ENCODE measurements around the gene PTPRS. TPM values are rescaled to one million over a fixed set of nuclear protein-coding genes. Genes with fewer than 3 reads are reported as not detected.

PTPRS gene
- total RNA-seq, 2 experiments from 2014 or later, result 0.02 to 0.08 TPM

DNA sequence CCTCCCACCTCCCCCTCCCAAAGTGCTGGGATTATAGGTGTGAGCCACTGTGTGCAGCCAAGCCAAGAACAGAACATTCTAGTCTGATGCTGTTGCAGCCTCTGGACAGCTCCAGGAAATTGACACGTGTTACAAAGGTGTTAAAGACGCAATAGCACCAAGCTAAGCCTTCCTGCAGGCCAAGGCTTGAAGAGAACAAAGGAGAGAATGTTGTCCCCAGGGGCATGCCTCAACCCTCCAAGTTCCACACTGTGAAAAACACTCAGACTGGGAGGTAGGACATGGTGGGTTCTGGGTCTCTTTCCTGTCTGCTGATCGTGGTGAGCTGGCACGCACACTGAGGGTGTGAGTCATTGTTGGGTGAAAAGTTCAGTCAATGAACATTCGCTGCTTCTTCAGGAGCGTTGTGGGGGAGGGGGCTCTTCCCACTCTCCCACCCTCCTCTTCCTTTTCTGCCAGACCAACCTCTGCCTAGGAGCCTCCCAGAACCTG, 5.3 kb upstream of the PTPRS start:
- ChIA-PET POLR2A (no interaction called here), CTCF (no interaction called here)
- H3K27ac Mint-ChIP-seq, result no peak overlapping the region
- no peak overlapping the region for H3K4me3 Mint-ChIP-seq
- no peaks in the 10 kb centered on the region for H3K36me3 Mint-ChIP-seq (ENCODE audit: low read depth)
- no peak for DNase-seq
- peaks cover 22% of the 10 kb centered on the region for H3K27me3 Mint-ChIP-seq
- H3K4me1 Mint-ChIP-seq, result peaks cover 4% of the 10 kb centered on the region
- H3K9me3 Mint-ChIP-seq, result no peaks in the 10 kb centered on the region

GRCh38 chr19:5343848-5344247, 3.2 kb upstream of the PTPRS start:
- Mint-ChIP-seq H3K4me3 (no peak overlapping the region), H3K27me3 (peaks cover 31% of the 10 kb centered on the region), H3K9me3 (no peaks in the 10 kb centered on the region), H3K27ac (no peak overlapping the region), H3K36me3 (ENCODE audit: low read depth) (no peaks in the 10 kb centered on the region), H3K4me1 (peaks cover 11% of the 10 kb centered on the region)
- POLR2A ChIA-PET, result no interaction called here
- DNase-seq, result no peak
- CTCF ChIA-PET, result interaction anchor here (0.6 to 0.9 kb wide), 4 partner anchors 22 to 1451 kb away, joined by 3 to 6 read pairs (median 4); no protein-coding TSS in a partner anchor

GRCh38 chr19:5342573-5343201, 2.1 kb upstream of the PTPRS start:
- peaks cover 42% of the 10 kb centered on the region for H3K27me3 Mint-ChIP-seq
- CTCF ChIA-PET, result no interaction called here
- POLR2A ChIA-PET, result no interaction called here

GRCh38 chr19:5341981-5342380, 1.4 kb upstream of the PTPRS start:
- POLR2A ChIA-PET, result no interaction called here
- Mint-ChIP-seq H3K27ac (no peak overlapping the region), H3K27me3 (peaks cover 49% of the 10 kb centered on the region), H3K9me3 (no peaks in the 10 kb centered on the region), H3K4me3 (no peak overlapping the region), H3K36me3 (ENCODE audit: low read depth) (no peaks in the 10 kb centered on the region), H3K4me1 (peaks cover 11% of the 10 kb centered on the region)
- CTCF ChIA-PET, result no interaction called here
- no peak for DNase-seq

More at GRCh38 chr19:5342573-5343201, 2.1 kb upstream of the PTPRS start:
- no peak for DNase-seq
- Mint-ChIP-seq H3K4me1 (peaks cover 11% of the 10 kb centered on the region), H3K27ac (no peak overlapping the region), H3K36me3 (ENCODE audit: low read depth) (no peaks in the 10 kb centered on the region), H3K4me3 (no peak overlapping the region), H3K9me3 (no peaks in the 10 kb centered on the region)

DNA sequence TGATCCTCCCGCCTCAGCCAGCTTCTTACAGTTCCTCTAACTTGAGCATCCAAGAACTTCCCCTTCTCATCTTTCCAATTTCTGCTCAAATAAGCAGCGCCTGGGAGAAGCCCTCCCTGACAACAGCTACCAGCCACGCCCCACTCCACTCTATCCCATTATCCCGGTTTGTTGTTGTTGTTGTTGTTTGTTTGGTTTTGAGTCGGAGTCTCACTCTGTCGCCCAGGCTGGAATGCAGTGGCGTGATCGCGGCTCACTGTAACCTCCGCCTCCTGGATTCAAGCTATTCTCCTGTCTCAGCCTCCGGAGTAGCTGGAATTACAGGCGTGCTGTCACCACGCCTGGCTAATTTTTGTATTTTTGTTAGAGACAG, 822 bp upstream of the PTPRS start:
- H3K27ac Mint-ChIP-seq, result peak overlapping the region; percentile 57
- CTCF ChIA-PET, result no interaction called here

GRCh38 chr19:5339950-5340636, 519 bp downstream of the PTPRS start:
- Mint-ChIP-seq H3K4me1 (peaks cover 14% of the 10 kb centered on the region), H3K27ac (no peak overlapping the region), H3K36me3 (ENCODE audit: low read depth) (no peaks in the 10 kb centered on the region), H3K4me3 (peak overlapping the region; percentile 44), H3K9me3 (no peaks in the 10 kb centered on the region), H3K27me3 (peaks cover 60% of the 10 kb centered on the region)
- POLR2A ChIA-PET, result no interaction called here
- CTCF ChIA-PET, result no interaction called here
- DNase-seq, result no peak

More for the DNA sequence above, 822 bp upstream of the PTPRS start:
- Mint-ChIP-seq H3K4me3 (peak overlapping the region; percentile 48), H3K9me3 (no peaks in the 10 kb centered on the region), H3K4me1 (peaks cover 11% of the 10 kb centered on the region), H3K27me3 (peaks cover 48% of the 10 kb centered on the region), H3K36me3 (ENCODE audit: low read depth) (no peaks in the 10 kb centered on the region)
- POLR2A ChIA-PET, result no interaction called here
- DNase-seq, result no peak

DNA sequence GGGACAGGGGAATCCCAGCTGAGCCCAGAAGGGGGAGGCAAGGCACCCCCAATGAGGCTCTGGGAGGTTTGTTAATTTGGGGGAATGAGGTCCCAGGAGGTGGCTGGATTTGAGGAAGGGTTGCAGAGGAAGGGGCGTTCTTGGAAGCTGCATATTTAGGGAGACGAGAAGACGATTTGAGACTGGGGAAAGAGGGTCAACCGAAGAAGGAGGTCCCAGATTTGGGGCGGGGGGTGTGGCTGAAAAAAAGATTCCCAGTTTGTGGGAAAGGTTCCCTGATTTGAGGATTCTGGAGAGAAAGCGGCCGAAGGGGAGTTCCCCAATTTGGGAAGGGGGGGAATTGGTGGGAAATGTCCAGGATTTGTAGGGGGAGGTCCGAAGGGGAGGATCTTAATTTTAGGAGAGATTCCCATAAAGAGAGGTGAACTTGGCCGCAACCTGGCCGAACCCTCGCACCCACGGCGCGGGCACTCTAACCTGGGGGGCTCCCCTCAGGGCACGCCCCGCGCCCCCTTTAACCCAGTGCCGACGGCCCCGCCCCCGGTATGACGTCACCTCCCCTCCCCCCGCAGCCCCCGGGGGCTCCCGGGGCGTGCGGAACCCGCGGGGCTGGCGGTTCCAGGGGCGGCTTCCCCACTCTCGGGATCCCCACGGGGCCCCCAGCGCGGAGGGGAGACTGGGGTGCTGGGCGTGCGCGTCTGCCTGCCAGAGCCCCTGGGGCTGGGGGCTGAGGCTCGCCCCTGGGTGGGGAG, 1.2 kb downstream of the PTPRS start:
- CTCF ChIA-PET, result no interaction called here
- Mint-ChIP-seq H3K36me3 (ENCODE audit: low read depth) (no peaks in the 10 kb centered on the region), H3K27ac (no peak overlapping the region), H3K4me1 (peaks cover 14% of the 10 kb centered on the region), H3K9me3 (no peaks in the 10 kb centered on the region), H3K27me3 (peaks cover 66% of the 10 kb centered on the region), H3K4me3 (peak overlapping the region; percentile 46)
- no peak for DNase-seq
- POLR2A ChIA-PET, result no interaction called here

DNA sequence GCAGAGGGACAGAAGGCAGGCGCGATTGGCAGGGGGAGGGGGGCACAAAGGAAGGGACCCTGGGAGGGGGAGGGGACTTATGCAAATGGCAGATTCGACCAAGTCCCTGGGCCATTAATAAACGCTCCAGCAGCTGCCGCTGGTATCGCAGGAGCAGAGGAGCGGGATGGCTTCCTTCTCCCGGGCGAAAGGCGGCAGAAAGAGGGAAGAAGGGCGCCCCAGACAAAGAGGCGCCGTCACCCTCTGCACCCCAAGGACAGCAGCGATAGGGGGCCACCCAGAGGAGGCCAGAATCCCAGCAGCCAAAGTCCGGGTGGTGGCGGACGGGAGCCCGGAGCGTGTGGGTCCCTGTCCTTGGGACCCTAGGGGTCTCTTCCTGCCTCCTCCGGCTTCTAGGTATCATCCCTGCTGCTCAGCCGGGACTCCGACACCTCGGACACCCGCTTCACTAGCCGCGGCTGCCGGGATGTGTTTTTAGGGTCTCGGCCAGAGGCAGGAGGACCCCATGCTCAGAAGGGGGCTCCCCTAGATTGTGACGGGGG, 1.9 kb downstream of the PTPRS start:
- POLR2A ChIA-PET, result no interaction called here

GRCh38 chr19:5337708-5338655, 2.6 kb downstream of the PTPRS start:
- H3K36me3 Mint-ChIP-seq (ENCODE audit: low read depth), result no peaks in the 10 kb centered on the region
- no peaks in the 10 kb centered on the region for H3K9me3 Mint-ChIP-seq
- POLR2A ChIA-PET, result no interaction called here
- CTCF ChIA-PET, result no interaction called here
- no peak overlapping the region for H3K27ac Mint-ChIP-seq
- DNase-seq, result no peak
- no peak overlapping the region for H3K4me3 Mint-ChIP-seq
- peaks cover 14% of the 10 kb centered on the region for H3K4me1 Mint-ChIP-seq
- peaks cover 66% of the 10 kb centered on the region for H3K27me3 Mint-ChIP-seq

More for the DNA sequence above, 1.9 kb downstream of the PTPRS start:
- H3K27me3 Mint-ChIP-seq, result peaks cover 68% of the 10 kb centered on the region
- CTCF ChIA-PET, result no interaction called here
- H3K4me3 Mint-ChIP-seq, result no peak overlapping the region
- H3K27ac Mint-ChIP-seq, result no peak overlapping the region
- H3K9me3 Mint-ChIP-seq, result no peaks in the 10 kb centered on the region
- H3K36me3 Mint-ChIP-seq (ENCODE audit: low read depth), result no peaks in the 10 kb centered on the region
- peaks cover 14% of the 10 kb centered on the region for H3K4me1 Mint-ChIP-seq
- no peak for DNase-seq

DNA sequence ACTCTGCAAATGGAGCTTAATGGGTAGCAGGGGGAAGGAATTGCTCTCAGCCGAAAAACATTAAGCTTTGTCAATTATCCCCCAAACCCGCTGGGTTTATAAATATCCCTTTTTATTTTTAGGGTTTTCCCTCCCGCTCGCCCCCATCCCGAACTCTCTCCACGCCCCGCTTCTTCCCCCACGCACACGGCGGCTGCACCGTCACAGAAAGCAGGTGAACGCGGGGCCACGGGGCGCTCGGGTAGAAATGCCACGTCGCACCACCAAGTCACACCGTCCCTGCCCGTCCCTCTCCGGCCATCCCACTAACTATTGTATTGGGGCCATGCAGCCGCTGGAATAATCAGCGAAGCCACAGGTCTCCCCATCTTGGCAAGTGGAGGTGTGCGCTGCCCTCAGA, 3.5 kb downstream of the PTPRS start:
- no peak for DNase-seq
- ChIA-PET POLR2A (no interaction called here), CTCF (interaction anchor here (0.8 kb wide), 1 partner anchor 16 kb away, joined by 3 read pairs; no protein-coding TSS in a partner anchor)
- no peak overlapping the region for H3K4me3 Mint-ChIP-seq
- H3K9me3 Mint-ChIP-seq, result no peaks in the 10 kb centered on the region
- H3K27ac Mint-ChIP-seq, result no peak overlapping the region
- H3K36me3 Mint-ChIP-seq (ENCODE audit: low read depth), result no peaks in the 10 kb centered on the region
- peaks cover 61% of the 10 kb centered on the region for H3K27me3 Mint-ChIP-seq
- H3K4me1 Mint-ChIP-seq, result peaks cover 14% of the 10 kb centered on the region

GRCh38 chr19:5336195-5336965, 4.2 kb downstream of the PTPRS start:
- no peak overlapping the region for H3K27ac Mint-ChIP-seq
- CTCF ChIA-PET, result interaction anchor here (0.8 kb wide), 1 partner anchor 15 kb away, joined by 3 read pairs; no protein-coding TSS in a partner anchor
- peaks cover 13% of the 10 kb centered on the region for H3K4me1 Mint-ChIP-seq
- H3K4me3 Mint-ChIP-seq, result no peak overlapping the region
- no peaks in the 10 kb centered on the region for H3K9me3 Mint-ChIP-seq
- H3K36me3 Mint-ChIP-seq (ENCODE audit: low read depth), result no peaks in the 10 kb centered on the region
- POLR2A ChIA-PET, result no interaction called here
- DNase-seq, result no peak
- peaks cover 54% of the 10 kb centered on the region for H3K27me3 Mint-ChIP-seq

GRCh38 chr19:5335593-5335992, 5.0 kb downstream of the PTPRS start:
- POLR2A ChIA-PET, result no interaction called here
- DNase-seq, result no peak
- peaks cover 49% of the 10 kb centered on the region for H3K27me3 Mint-ChIP-seq

More at GRCh38 chr19:5335593-5335992, 5.0 kb downstream of the PTPRS start:
- no peak overlapping the region for H3K4me3 Mint-ChIP-seq
- peaks cover 10% of the 10 kb centered on the region for H3K4me1 Mint-ChIP-seq
- H3K36me3 Mint-ChIP-seq (ENCODE audit: low read depth), result no peaks in the 10 kb centered on the region
- CTCF ChIA-PET, result no interaction called here
- H3K9me3 Mint-ChIP-seq, result no peaks in the 10 kb centered on the region
- no peak overlapping the region for H3K27ac Mint-ChIP-seq
